GM19023 (cell line): Measurements from ENCODE around the gene ARHGAP18.

Source experiments
- ATAC-seq: cut with Tn5 transposase; IDR thresholded peaks from one replicate; pipeline ENCODE4 v1.9.1; 2021; ENCODE audit warnings: mild to moderate bottlenecking, moderate library complexity; ENCODE audit not compliant: unreplicated experiment

The ARHGAP18 gene

DNA sequence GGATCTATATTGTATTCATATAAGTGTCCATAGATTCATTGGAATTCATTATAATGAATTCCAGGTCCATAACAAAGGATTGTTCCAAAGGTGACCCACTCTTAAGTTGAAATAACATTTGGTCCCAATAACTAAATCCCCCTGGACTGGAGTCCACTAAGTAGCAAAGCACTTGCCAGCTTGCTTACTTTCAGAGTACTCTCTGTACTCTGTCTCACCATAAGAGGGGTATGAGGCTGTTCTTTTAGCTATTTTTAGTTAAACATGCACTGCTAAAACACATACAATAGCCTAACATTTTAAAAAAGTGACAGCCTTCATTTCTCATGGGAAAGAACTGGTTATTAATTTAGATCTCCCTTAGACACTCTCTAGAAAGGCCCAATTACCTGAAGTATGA, 16.7 kb upstream of the ARHGAP18 start:
- ATAC-seq: no peak

- no peak for ATAC-seq
Measured at GRCh38 chr6:129725341-129725740, 15.4 kb upstream of the ARHGAP18 start.

DNA sequence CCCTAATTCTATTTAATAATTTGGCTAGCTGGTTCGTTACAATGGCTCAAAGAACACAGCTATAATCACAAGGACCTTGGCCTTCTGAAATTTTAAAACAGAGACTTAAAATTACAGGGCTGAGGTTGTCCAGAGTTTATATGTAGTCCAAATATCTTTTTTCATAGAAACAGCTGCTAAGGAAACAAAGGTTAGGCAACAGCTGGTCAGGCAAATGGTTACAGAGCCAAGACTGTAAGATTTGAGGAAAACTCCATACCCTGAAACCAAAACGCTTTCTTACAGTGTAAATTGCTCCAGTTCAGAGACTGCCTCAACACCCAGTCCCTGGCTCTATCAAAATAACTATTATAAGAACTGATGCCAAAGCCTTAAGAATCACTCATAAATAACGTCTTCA, 9.7 kb upstream of the ARHGAP18 start:
- no peak for ATAC-seq

DNA sequence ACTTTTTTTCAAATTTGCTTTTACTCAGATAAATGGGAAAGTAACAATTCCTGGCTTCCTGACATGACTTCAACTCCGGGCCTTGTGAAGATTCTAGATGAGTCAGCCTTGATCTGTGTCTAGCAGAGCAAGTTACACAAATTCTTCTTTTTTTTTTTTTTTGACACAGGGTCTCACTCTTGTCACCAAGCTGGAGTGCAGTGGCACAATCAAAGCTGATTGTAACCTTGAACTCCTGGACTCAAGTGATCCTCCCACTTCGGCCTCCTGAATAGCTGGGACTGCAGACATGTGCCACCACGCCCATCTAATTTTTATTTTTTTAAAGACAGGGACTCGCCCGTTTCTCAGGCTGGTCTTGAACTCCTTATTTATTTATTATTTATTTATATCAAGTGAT, 7.3 kb upstream of the ARHGAP18 start:
- no peak for ATAC-seq

DNA sequence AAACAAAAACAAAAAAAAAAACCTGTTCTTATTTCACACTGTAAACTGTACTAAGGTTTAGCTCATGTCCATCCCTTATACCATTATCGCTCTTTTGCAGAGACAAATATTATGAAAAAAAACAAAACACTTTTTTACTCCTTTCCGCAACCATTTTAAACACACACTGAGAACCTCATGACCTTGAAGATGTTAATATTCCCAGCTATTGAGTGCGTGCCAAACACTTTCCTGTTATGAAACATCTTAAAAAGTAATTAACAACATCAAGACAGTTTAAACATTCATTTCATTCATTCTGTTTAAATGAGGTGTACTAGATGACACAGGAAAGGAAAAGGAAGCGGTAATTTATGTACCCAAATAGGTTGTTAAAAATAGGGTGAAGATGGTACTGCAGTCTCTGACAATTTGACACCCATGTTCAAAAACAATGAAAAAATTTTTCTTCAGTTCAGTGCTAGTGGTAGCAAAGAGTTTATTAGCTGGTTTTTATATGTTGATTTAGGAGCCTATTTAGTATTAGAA, 3.9 kb upstream of the ARHGAP18 start:
- ATAC-seq: no peak

- ATAC-seq: no peak
Measured at GRCh38 chr6:129711271-129711631, 1.3 kb upstream of the ARHGAP18 start.

GRCh38 chr6:129710450-129711270, 683 bp upstream of the ARHGAP18 start:
- no peak for ATAC-seq

- ATAC-seq: peak; percentile 9
Measured at GRCh38 chr6:129709196-129709768, 695 bp downstream of the ARHGAP18 start.

- ATAC-seq: no peak
Measured at GRCh38 chr6:129708496-129709195, 1.3 kb downstream of the ARHGAP18 start.

DNA sequence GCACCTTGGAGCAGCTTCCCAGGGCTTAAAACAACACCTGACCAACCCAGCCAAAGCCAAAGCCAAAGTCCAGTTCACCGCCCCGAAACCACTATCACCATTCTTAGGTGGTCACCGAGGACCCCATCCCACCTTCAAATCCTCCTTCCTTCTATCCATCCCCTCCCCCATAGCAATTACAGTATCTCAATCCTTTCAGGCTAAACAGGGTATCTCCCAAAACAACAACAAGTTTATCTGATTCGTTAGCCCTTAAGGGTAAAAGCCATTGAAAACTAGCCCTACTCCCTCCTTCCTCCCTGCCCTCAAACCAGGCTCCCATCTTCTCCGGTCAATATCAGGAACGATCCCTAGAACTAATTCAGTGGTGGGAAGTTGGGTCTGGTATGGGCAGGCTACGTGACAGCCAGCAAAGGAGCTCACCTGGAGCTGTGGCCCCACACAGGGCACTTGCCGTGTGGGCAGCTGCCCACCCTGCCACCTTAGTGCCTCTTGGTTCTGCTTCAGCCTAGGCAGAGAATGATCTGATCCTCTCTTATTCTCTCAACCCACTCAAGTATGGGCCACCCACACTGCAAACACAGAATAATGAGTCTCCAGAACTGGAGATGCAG, 2.0 kb downstream of the ARHGAP18 start:
- ATAC-seq: no peak

GRCh38 chr6:129707028-129707427, 2.9 kb downstream of the ARHGAP18 start:
- ATAC-seq: no peak

DNA sequence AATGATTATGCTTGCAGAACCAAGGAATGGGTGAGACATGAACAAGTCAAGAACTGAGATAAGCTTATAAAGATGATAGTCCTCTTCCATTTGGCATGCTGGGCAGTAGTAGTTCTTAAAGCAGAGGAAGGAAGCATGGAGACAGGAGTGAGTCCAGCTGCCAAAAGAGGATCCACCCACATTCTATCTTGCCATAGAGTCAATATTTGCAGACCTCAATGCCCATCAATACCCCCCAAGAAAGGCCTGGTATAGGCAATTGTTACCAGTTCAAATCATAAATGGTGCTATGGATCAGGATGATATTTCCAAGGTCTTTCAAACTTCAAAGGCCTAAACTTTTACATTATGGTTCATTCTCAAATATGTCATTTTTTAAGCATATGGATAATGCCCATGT, 4.8 kb downstream of the ARHGAP18 start:
- no peak for ATAC-seq

- ATAC-seq: no peak
Measured at GRCh38 chr6:129704708-129705107, 5.3 kb downstream of the ARHGAP18 start.

DNA sequence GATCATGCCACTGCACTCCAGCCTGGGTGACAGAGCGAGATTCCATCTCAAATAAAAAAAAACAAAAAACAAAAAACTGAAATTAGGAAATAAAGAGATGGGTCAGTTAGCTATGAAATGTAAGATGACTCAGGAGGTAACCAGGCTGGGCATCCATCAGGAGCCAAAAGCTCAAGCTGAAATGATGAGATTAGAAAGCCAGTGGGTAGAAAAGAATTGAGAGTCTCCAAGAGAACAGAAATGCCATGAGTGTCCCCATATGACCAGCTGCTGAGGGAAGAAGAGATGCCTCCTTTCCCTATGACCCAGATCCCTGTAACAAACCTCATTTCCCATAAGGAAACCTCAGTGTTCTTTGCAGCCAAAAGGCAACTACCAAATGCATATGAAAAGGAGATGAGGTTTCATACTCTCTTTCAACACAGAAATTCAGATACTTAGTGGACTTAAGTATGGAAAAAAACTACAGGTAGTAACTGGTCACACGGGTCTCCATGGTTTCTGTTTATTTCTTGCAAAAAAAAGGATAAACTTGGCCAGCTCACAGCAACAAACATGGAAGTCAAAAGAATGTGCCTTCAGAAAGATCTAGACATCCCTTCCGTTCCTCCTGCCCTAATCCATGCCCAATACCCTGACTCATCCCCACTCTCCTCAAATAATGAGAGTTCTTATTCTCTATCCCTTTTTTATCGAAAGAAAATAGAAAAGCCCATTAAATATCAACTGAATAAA, 8.1 kb downstream of the ARHGAP18 start:
- ATAC-seq: no peak

GRCh38 chr6:129700666-129701065, 9.3 kb downstream of the ARHGAP18 start:
- ATAC-seq: no peak

GRCh38 chr6:129699659-129700058, 10.3 kb downstream of the ARHGAP18 start:
- ATAC-seq: no peak

GRCh38 chr6:129698430-129698829, 11.5 kb downstream of the ARHGAP18 start:
- ATAC-seq: no peak

DNA sequence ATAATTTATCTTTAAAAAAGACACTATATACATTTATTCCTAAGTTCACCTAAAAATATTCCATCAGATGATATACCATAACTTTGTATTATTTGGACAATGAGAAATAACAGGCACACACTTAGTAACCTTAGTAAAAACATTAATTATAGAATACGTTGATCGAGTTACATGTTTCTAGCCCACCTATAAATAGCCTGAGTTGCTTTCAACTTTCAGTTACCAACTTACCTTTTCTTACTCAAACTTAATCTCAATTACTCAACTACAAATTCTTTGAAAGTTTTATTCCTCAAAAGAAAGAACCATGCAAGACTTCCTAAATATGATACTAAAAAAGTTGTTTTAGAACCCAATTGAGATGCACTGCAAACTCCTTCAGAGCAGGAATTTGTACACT, 12.2 kb downstream of the ARHGAP18 start:
- no peak for ATAC-seq

DNA sequence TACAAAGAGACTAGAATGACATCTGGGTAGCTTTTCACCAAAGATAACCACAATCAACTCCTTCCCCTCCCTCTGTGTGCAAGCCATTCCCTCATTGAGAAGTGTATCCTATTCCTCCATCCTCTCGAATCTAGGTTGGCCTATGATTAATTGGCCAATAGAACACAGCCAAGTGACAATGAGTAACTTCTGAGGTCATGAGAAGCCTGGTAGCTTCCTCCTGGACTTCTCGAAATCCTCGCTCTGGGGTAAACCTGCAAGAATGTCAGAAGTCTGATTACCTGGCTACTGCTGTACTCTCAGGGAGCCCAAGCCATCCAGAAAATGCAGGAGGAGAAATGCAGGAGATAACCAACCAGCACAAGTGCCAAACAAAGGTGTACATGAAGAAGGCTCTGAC, 13.1 kb downstream of the ARHGAP18 start:
- no peak for ATAC-seq

GRCh38 chr6:129696028-129696418, 14.0 kb downstream of the ARHGAP18 start:
- ATAC-seq: peak; percentile 11
